K562 (cell line): ENCODE data around the gene SP2. TPM values are rescaled to one million over a fixed set of nuclear protein-coding genes. Genes with fewer than 3 reads are reported as not detected.
A peak's percentile ranks its signal among the peaks of the same experiment; 100 is the strongest.

Source experiments
- ETV5 ChIP-seq: sonication (generic); formaldehyde crosslinking; IDR thresholded peaks from 2 replicates; pipeline ENCODE4 v1.4.0; 2020; ENCODE audit warnings: low read depth, mild to moderate bottlenecking, missing genetic modification reagents
- HDGF ChIP-seq: fragments of 450-650 bp; IDR thresholded peaks from 2 replicates; pipeline ENCODE4 v1.6.1; 2016
- LARP7 ChIP-seq: fragments of 450-650 bp; IDR thresholded peaks from 2 replicates; pipeline ENCODE4 v1.6.1; 2016
- LCOR ChIP-seq: sonication (generic); formaldehyde crosslinking; IDR thresholded peaks from 2 replicates; pipeline ENCODE4 v1.8.0; 2022; ENCODE audit warnings: mild to moderate bottlenecking, missing genetic modification reagents
- LEF1 ChIP-seq: fragments of 450-650 bp; IDR thresholded peaks from 2 replicates; pipeline ENCODE4 v1.6.1; 2016; ENCODE audit warnings: mild to moderate bottlenecking
- MECOM ChIP-seq: fragments of 250-450 bp; sonication (Bioruptor Pico); IDR thresholded peaks from 2 replicates; pipeline ENCODE4 v1.8.0; 2022; ENCODE audit warnings: inconsistent platforms
- NFXL1 ChIP-seq: fragments of 450-650 bp; formaldehyde crosslinking; IDR thresholded peaks from 2 replicates; pipeline ENCODE4 v1.4.0; 2021; ENCODE audit warnings: mild to moderate bottlenecking
- NR4A1 ChIP-seq, 2 experiments: fragments of 250-450 bp in 1 of 2; fragments of 450-650 bp in 1 of 2; sonication (Bioruptor Pico) in 1 of 2; IDR thresholded peaks; 2 replicates each; pipeline versions ENCODE4 v1.4.0 to v1.6.1; 2016 to 2020; ENCODE audit warnings: mild to moderate bottlenecking in 2 of 2, missing compliant biosample characterization in 1 of 2, missing genetic modification characterization in 1 of 2, moderate library complexity in 1 of 2
- RBBP5 ChIP-seq: fragments of 200-600 bp; sonication (generic); IDR thresholded peaks from 2 replicates; pipeline ENCODE4 v1.6.1; 2012; ENCODE audit warnings: borderline replicate concordance, mild to moderate bottlenecking, low read length, control low read depth, inconsistent platforms; ENCODE audit not compliant: insufficient read depth, poor library complexity, severe bottlenecking
- SAP30 ChIP-seq: fragments of 200-600 bp; sonication (generic); IDR thresholded peaks from 2 replicates; pipeline ENCODE4 v1.6.1; 2012; ENCODE audit warnings: borderline replicate concordance, low read depth, mild to moderate bottlenecking, moderate library complexity, low read length, control low read depth, inconsistent platforms; ENCODE audit not compliant: insufficient read depth, poor library complexity, severe bottlenecking
- TAL1 ChIP-seq: fragments of 450-650 bp; IDR thresholded peaks from 2 replicates; pipeline ENCODE4 v1.6.1; 2016; ENCODE audit warnings: mild to moderate bottlenecking
- TBP ChIP-seq: optimal IDR thresholded peaks from 2 replicates; pipeline ENCODE3; 2011; ENCODE audit warnings: low read depth, low read length, improper control_type of control experiment
- TEAD4 ChIP-seq, 2 experiments: sonication (generic) in 1 of 2; formaldehyde crosslinking in 1 of 2; IDR thresholded peaks; 2 replicates each; pipeline versions ENCODE4 v1.6.1 to v1.8.0; 2012 to 2022; ENCODE audit warnings: borderline replicate concordance in 1 of 2, inconsistent platforms in 1 of 2, low read length in 1 of 2, mild to moderate bottlenecking in 1 of 2, missing genetic modification reagents in 1 of 2
- XRCC5 ChIP-seq: fragments of 200-400 bp; formaldehyde crosslinking; IDR thresholded peaks from 2 replicates; pipeline ENCODE4 v1.6.1; 2017; ENCODE audit warnings: low read depth, mild to moderate bottlenecking, low read length
- ZBED1 ChIP-seq: IDR thresholded peaks from 2 replicates; pipeline ENCODE4 v1.6.1; 2014
- ZNF586 ChIP-seq: fragments of 450-650 bp; formaldehyde crosslinking; conservative IDR thresholded peaks from 2 replicates; pipeline ENCODE4 v1.4.0; 2020; ENCODE audit warnings: mild to moderate bottlenecking, moderate library complexity
- polyA plus RNA-seq, 8 experiments: library from polyadenylated mRNA; depleted of rRNA in 4 of 8; stranded (reverse) in 5 of 8; unstranded in 3 of 8; fragments of >200 nt; fragmentation: Nextera tagmentation in 2 of 8; fragmentation: Illumina TruSeq in 1 of 8; extraction: Ambion mirVana in 2 of 8; extraction: Trizol in 1 of 8; gene quantifications; 2 replicates each; pipeline versions ENCODE4 v1.2.1 to v1.2.3, GENCODE V29; 2011 to 2014; ENCODE audit warnings: inconsistent platforms in 1 of 8, missing spikeins in 1 of 8
- total RNA-seq, 7 experiments: library from RNA; depleted of rRNA in 6 of 7; stranded (reverse); fragments of >200 nt in 6 of 7; fragmentation: Illumina TruSeq in 2 of 7; extraction: Trizol in 2 of 7; gene quantifications; 2 replicates each; pipeline versions ENCODE4 v1.2.1 to v1.2.3, GENCODE V29; 2011 to 2021; ENCODE audit warnings: low replicate concordance in 1 of 7
- TF ChIP-seq, protein P1 (sequence below): fragments of 250-450 bp; sonication (Bioruptor Pico); IDR thresholded peaks from 2 replicates; pipeline ENCODE4 v1.6.1; 2021; ENCODE audit warnings: mild to moderate bottlenecking
- TF ChIP-seq, protein P2 (sequence below): sonication (generic); formaldehyde crosslinking; IDR thresholded peaks from 2 replicates; pipeline ENCODE4 v1.8.1; 2023; ENCODE audit warnings: mild to moderate bottlenecking, missing genetic modification reagents, moderate library complexity
- TF ChIP-seq, protein P3 (sequence below), 2 experiments: fragments of 200-800 bp in 1 of 2; sonication (Bioruptor generic) in 1 of 2; sonication (generic) in 1 of 2; formaldehyde crosslinking in 1 of 2; IDR thresholded peaks in 1 of 2; conservative IDR thresholded peaks in 1 of 2; 2 replicates each; pipeline versions ENCODE4 v1.5.0 to v1.6.1; 2016 to 2020; ENCODE audit warnings: missing compliant biosample characterization in 1 of 2, missing genetic modification characterization in 1 of 2, missing genetic modification reagents in 1 of 2
- TF ChIP-seq, protein P4 (sequence below): sonication (generic); formaldehyde crosslinking; IDR thresholded peaks from 2 replicates; pipeline ENCODE4 v1.8.1; 2023; ENCODE audit warnings: mild to moderate bottlenecking, missing genetic modification reagents
- TF ChIP-seq, protein P5 (sequence below): fragments of 250-450 bp; sonication (Bioruptor Pico); IDR thresholded peaks from 2 replicates; pipeline ENCODE4 v1.8.0; 2022; ENCODE audit warnings: moderate library complexity, mild to moderate bottlenecking, inconsistent platforms

Gene SP2
- total and polyA plus RNA-seq, 9 of the 15 experiments (the other 6 are each of a cell fraction or from before 2014, with no cell fraction given): 0.77 to 22.3 (median 2.3) TPM

DNA sequence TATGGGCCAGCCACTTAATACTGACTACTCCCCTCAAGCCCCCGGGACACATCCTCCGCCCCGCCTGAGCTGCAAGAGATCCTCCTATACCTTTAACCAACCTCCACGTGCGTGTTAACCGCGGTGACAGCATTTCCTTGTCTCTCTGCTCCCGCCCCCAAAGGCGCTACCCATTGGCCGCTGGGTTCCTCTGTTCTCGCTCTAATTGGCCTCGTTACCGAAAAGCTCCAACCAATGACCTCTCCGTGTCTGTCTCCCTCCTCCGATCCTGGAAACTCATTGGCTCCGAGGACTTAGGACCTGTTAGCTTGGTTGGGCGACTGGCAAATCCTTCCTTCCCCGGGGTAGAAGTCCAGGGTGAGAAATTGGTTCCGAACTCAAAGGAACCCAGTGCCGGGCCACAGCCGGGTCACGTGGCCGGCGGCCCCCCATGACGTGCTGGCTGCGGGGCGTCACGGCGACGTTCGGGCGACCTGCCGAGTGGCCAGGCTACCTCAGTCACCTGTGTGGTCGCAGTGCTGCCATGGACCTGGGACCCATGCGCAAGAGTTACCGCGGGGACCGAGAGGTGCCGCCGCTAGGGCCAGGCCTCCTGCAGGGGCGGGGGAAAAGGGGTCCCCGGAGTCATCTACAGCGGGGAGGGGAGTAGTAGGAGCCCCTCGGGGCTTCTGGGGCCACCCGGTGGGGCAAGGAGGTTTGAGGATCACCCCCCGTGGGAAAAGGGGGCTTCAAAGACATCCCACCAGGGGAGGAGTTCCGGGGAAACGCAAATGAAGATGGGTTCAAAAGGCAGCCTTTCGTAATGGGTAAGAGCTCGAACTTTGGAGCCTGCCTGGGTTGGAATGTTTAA is 45.4 kb downstream of the SP2 start, which contains the start of gene PNPO (continued):
- TF ChIP-seq TBP (peak; percentile 89), ZNF586 (CRISPR knock-in tag) (no peak), ETV5 (CRISPR knock-in tag) (no peak), LARP7 (no peak), HDGF (no peak), LEF1 (0 out of 2 replicates have a peak, but pooled peaks have one; percentile 11), NFXL1 (no peak), TAL1 (0 out of 2 replicates have a peak, but pooled peaks have one; percentile 2), RBBP5 (peak; percentile 90), SAP30 (peak; percentile 82), NR4A1 (CRISPR knock-in tag; IDR thresholded peaks at IDR 0.05) (no peak), NR4A1 (tag; IDR thresholded peaks at IDR 0.05) (peak; percentile 40; the same call in 1 of the 2 replicates), MECOM (CRISPR knock-in tag) (no peak), LCOR (CRISPR knock-in tag) (peak; percentile 87), XRCC5 (no peak), TEAD4 (IDR thresholded peaks at IDR 0.05; ENCODE audit: low read length) (peak; percentile 33; the same call in 1 of the 2 replicates), TEAD4 (CRISPR knock-in tag; IDR thresholded peaks at IDR 0.05; ENCODE audit: borderline replicate concordance) (no peak), ZBED1 (no peak)
- TF ChIP-seq, protein P1, sequence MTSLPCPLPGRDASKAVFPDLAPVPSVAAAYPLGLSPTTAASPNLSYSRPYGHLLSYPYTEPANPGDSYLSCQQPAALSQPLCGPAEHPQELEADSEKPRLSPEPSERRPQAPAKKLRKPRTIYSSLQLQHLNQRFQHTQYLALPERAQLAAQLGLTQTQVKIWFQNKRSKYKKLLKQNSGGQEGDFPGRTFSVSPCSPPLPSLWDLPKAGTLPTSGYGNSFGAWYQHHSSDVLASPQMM (CRISPR knock-in tag): no peak
- TF ChIP-seq, protein P2, sequence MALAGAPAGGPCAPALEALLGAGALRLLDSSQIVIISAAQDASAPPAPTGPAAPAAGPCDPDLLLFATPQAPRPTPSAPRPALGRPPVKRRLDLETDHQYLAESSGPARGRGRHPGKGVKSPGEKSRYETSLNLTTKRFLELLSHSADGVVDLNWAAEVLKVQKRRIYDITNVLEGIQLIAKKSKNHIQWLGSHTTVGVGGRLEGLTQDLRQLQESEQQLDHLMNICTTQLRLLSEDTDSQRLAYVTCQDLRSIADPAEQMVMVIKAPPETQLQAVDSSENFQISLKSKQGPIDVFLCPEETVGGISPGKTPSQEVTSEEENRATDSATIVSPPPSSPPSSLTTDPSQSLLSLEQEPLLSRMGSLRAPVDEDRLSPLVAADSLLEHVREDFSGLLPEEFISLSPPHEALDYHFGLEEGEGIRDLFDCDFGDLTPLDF: peak; percentile 73
- TF ChIP-seq, protein P3, sequence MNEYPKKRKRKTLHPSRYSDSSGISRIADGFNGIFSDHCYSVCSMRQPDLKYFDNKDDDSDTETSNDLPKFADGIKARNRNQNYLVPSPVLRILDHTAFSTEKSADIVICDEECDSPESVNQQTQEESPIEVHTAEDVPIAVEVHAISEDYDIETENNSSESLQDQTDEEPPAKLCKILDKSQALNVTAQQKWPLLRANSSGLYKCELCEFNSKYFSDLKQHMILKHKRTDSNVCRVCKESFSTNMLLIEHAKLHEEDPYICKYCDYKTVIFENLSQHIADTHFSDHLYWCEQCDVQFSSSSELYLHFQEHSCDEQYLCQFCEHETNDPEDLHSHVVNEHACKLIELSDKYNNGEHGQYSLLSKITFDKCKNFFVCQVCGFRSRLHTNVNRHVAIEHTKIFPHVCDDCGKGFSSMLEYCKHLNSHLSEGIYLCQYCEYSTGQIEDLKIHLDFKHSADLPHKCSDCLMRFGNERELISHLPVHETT (CRISPR knock-in tag; conservative IDR thresholded peaks at IDR 0.05 in 1 of 2, IDR thresholded peaks at IDR 0.05 in 1 of 2): no peak
- TF ChIP-seq, protein P4, sequence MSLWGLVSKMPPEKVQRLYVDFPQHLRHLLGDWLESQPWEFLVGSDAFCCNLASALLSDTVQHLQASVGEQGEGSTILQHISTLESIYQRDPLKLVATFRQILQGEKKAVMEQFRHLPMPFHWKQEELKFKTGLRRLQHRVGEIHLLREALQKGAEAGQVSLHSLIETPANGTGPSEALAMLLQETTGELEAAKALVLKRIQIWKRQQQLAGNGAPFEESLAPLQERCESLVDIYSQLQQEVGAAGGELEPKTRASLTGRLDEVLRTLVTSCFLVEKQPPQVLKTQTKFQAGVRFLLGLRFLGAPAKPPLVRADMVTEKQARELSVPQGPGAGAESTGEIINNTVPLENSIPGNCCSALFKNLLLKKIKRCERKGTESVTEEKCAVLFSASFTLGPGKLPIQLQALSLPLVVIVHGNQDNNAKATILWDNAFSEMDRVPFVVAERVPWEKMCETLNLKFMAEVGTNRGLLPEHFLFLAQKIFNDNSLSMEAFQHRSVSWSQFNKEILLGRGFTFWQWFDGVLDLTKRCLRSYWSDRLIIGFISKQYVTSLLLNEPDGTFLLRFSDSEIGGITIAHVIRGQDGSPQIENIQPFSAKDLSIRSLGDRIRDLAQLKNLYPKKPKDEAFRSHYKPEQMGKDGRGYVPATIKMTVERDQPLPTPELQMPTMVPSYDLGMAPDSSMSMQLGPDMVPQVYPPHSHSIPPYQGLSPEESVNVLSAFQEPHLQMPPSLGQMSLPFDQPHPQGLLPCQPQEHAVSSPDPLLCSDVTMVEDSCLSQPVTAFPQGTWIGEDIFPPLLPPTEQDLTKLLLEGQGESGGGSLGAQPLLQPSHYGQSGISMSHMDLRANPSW (CRISPR knock-in tag): no peak
- TF ChIP-seq, protein P5, sequence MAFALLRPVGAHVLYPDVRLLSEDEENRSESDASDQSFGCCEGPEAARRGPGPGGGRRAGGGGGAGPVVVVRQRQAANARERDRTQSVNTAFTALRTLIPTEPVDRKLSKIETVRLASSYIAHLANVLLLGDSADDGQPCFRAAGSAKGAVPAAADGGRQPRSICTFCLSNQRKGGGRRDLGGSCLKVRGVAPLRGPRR (CRISPR knock-in tag): no peak
